Measurements from ENCODE around the gene EFCAB11.

EFCAB11 gene

DNA sequence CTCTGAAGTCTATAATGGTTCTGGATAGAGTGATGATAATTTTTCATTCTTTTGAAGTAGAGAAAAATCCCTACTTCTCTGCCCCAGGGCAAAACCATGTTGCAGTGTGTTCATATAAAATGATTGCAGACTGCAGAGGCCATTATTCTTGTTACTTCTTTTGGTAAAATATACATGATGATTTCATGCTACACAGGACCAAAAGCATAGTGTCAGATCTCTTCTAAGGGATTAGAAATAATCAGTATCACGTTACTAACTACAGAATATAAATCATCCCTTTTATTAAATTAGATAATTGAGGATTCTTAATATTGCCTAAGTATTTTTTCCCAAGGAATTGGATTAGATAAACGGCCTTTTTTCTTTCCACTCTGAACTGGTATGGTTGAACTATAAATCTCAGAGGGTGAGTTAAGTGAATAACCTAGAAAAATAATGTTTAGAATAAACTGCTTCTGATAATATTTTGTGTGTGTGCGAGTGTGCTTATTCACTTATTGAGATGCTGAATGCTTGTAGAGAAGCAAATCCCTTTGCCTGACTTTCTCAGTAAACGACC is 156.2 kb downstream of the EFCAB11 start:
- no peak for DNase-seq (ENCODE audit: low read depth)
- TF ChIP-seq, protein P1, sequence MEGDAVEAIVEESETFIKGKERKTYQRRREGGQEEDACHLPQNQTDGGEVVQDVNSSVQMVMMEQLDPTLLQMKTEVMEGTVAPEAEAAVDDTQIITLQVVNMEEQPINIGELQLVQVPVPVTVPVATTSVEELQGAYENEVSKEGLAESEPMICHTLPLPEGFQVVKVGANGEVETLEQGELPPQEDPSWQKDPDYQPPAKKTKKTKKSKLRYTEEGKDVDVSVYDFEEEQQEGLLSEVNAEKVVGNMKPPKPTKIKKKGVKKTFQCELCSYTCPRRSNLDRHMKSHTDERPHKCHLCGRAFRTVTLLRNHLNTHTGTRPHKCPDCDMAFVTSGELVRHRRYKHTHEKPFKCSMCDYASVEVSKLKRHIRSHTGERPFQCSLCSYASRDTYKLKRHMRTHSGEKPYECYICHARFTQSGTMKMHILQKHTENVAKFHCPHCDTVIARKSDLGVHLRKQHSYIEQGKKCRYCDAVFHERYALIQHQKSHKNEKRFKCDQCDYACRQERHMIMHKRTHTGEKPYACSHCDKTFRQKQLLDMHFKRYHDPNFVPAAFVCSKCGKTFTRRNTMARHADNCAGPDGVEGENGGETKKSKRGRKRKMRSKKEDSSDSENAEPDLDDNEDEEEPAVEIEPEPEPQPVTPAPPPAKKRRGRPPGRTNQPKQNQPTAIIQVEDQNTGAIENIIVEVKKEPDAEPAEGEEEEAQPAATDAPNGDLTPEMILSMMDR (IDR thresholded peaks at IDR 0.05; ENCODE audit: control insufficient read depth, insufficient read depth, low read depth, low read length, missing control alignments): no peak

DNA sequence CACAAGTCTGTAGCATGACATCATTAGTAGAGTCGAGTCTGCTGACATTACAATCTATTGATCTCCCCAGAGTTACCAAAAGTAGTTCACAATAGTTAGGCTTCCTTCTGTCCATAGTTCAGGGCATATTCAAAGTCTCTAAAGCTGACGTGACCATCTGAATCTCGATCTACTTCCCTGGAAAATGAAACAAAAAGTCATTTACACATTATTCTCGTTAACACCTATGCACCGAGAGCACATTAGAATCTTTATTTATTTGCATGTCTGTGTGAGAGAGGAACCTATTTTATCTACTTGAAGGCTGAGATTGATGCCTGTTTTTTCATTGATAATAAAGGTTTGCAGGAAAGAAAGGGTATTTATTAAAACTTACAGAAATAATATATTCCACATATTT is 157.4 kb downstream of the EFCAB11 start:
- no peak for DNase-seq (ENCODE audit: low read depth)
- H3K4me3 ChIP-seq (ENCODE audit: control insufficient read depth, low read depth, low read length): no peak overlapping the region
- TF ChIP-seq, protein P1 (IDR thresholded peaks at IDR 0.05; ENCODE audit: control insufficient read depth, insufficient read depth, low read depth, low read length, missing control alignments): no peak

More for the DNA sequence above, 156.2 kb downstream of the EFCAB11 start:
- no peak overlapping the region for H3K4me3 ChIP-seq (ENCODE audit: control insufficient read depth, low read depth, low read length)

DNA sequence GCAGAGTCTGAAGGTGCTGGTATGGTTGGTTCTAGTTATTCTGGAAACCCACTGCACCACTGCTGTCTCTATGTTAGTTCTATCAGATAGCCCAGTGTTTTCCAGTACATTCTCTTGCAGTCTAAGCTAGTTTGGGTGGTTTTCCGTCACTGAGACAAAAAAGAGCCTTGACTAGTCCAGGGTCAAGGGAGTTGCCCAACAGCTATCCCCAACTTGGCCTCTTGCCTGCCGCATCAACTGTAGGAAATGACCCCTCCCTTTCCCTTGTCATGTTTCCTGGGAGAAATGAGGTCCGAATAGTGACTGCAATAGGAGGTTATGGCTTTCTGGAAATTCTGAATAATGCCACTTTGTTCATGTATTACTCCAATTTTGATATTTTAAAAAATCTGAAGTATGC is 160.4 kb downstream of the EFCAB11 start:
- TF ChIP-seq, protein P1 (IDR thresholded peaks at IDR 0.05; ENCODE audit: control insufficient read depth, insufficient read depth, low read depth, low read length, missing control alignments): no peak
- no peak for DNase-seq (ENCODE audit: low read depth)
- H3K4me3 ChIP-seq (ENCODE audit: control insufficient read depth, low read depth, low read length): no peak overlapping the region

DNA sequence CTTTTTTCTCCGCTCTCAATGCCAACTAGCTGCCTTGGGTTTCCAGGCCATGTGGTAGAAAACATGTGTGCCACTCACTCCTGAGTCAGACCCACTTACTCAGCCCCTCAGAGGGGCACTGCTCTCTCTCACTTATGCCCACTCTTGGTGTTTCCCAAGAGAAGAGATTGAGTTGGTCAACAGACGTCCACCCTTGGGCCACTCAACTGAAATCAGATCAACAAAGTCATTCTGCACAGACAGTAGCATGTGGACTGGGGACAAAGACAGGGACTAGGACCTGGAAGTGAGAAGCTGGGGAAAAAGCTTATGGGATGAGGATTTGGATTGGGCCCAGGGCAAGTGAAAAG is 161.2 kb downstream of the EFCAB11 start:
- TF ChIP-seq, protein P1 (IDR thresholded peaks at IDR 0.05; ENCODE audit: control insufficient read depth, insufficient read depth, low read depth, low read length, missing control alignments): no peak
- no peak overlapping the region for H3K4me3 ChIP-seq (ENCODE audit: control insufficient read depth, low read depth, low read length)
- DNase-seq (ENCODE audit: low read depth): no peak

DNA sequence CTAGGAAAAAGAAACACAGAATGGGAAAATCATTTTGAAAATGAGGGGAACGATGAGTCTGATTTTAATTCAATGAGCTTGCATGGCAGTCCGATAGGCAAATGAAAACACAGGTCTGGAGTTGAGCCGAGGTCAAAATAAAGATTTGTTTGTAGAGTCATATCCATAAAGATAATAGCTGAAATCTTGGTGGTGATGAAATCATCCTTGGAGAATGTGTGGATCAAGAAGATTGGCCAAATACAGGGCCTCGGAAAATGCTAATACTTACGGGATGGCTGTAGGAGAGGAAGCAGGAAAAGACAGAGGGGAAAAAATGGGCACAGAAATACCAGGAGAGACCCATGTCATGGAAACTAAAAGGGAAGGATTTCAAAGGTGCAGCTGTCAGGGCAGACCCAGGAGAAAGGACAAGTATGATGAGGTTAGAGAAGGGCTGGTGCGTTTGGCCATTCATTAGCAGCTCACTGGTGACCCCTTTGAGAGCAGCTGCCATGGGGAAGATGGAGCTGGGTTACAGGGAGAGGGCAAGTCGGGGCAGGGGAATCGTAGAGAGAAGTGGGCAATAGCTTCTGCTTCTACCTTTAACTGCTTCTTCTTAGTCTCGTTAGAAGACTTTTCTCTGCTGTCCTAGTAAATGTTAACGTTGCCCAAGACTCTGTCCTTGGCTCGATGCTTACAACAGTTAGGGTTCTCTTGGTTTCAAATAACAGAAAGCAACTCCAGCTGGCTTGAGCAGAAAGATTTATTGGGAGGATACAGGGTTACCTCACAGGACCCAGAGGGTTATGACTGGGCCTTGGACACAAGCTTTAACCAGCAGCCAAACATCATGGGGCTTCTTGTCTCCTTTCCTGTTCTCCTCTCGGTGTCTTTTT is 161.8 kb downstream of the EFCAB11 start:
- TF ChIP-seq, protein P1 (IDR thresholded peaks at IDR 0.05; ENCODE audit: control insufficient read depth, insufficient read depth, low read depth, low read length, missing control alignments): no peak
- H3K4me3 ChIP-seq (ENCODE audit: control insufficient read depth, low read depth, low read length): no peak overlapping the region
- no peak for DNase-seq (ENCODE audit: low read depth)

DNA sequence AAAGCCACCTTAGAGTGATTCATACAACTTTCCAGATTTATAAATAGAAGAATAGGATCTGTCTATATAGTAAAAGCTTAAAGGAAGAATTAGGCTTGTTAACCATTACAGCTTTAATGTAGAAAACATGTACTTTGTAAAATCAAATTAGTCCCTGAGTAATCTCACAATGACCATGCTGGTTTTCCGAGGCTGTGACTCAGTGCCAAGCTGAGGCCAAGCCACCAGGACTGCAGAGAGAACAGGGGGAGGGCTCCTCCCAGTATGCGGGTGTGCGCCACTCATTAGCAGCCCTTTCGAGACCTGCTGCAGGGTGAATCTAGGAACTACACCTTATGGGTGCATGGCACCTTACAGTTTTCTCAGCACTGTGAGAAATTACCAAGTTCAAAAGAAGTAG is 167.0 kb downstream of the EFCAB11 start:
- H3K4me3 ChIP-seq (ENCODE audit: control insufficient read depth, low read depth, low read length): no peak overlapping the region
- DNase-seq (ENCODE audit: low read depth): peak; percentile 21
- TF ChIP-seq, protein P1 (IDR thresholded peaks at IDR 0.05; ENCODE audit: control insufficient read depth, insufficient read depth, low read depth, low read length, missing control alignments): no peak
